OCI-LY1 (cell line): ENCODE measurements around the gene RAB11FIP3.
"Not testable (repeated sequence)": the region's sequence is repeated elsewhere in the genome, so short reads cannot be mapped to it uniquely, and the experiment has no call there.

Source experiments
- H2AFZ ChIP-seq: fragments of 200-600 bp; sonication (generic), shearing (Covaris generic); 2 replicates; pipeline ENCODE4 v1.6.0; 2014; ENCODE audit warnings: antibody characterized with exemption, mild to moderate bottlenecking, low read length
- H3F3A ChIP-seq: fragments of 200-600 bp; sonication (generic), shearing (Covaris generic); 2 replicates; pipeline ENCODE4 v1.6.0; 2014; ENCODE audit warnings: mild to moderate bottlenecking, antibody characterized with exemption, low read length, moderate library complexity; ENCODE audit not compliant: insufficient read depth
- H3K27ac ChIP-seq: fragments of 200-600 bp; sonication (generic); 2 replicates; pipeline ENCODE4 v1.5.1; 2014; ENCODE audit warnings: low read length, mixed run types, mild to moderate bottlenecking, low read depth; ENCODE audit not compliant: poor library complexity, severe bottlenecking
- H3K27me3 ChIP-seq: fragments of 200-600 bp; sonication (generic); 2 replicates; pipeline ENCODE4 v1.6.0; 2014; ENCODE audit warnings: antibody characterized with exemption, mild to moderate bottlenecking, low read length, moderate library complexity; ENCODE audit not compliant: insufficient read depth
- H3K36me3 ChIP-seq: fragments of 200-600 bp; sonication (generic); 2 replicates; pipeline ENCODE4 v1.6.1; 2014; ENCODE audit warnings: mild to moderate bottlenecking, antibody characterized with exemption, low read length, moderate library complexity, mixed read lengths; ENCODE audit not compliant: insufficient read depth
- H3K4me1 ChIP-seq: fragments of 200-600 bp; sonication (generic); 2 replicates; pipeline ENCODE4 v1.5.1; 2014; ENCODE audit warnings: mild to moderate bottlenecking, low read length, moderate library complexity; ENCODE audit not compliant: insufficient read depth, severe bottlenecking
- H3K4me2 ChIP-seq: fragments of 200-600 bp; sonication (generic), shearing (Covaris generic); 2 replicates; pipeline ENCODE4 v1.6.1; 2014; ENCODE audit warnings: low read length
- H3K4me3 ChIP-seq: fragments of 200-600 bp; sonication (generic); 2 replicates; pipeline ENCODE4 v1.5.1; 2014; ENCODE audit warnings: low read length, low read depth, mild to moderate bottlenecking, mixed read lengths; ENCODE audit not compliant: poor library complexity, severe bottlenecking
- H3K79me2 ChIP-seq: fragments of 200-600 bp; shearing (Covaris generic); 2 replicates; pipeline ENCODE4 v1.6.1; 2016; ENCODE audit warnings: mixed run types, low read length, mixed read lengths; ENCODE audit not compliant: insufficient read depth
- H3K9ac ChIP-seq: fragments of 200-600 bp; sonication (generic), shearing (Covaris generic); 2 replicates; pipeline ENCODE4 v1.6.1; 2014; ENCODE audit warnings: mild to moderate bottlenecking, low read length, mixed read lengths
- H3K9me2 ChIP-seq: fragments of 200-600 bp; sonication (generic), shearing (Covaris generic); 2 replicates; pipeline ENCODE4 v1.6.1; 2014; ENCODE audit warnings: low read depth, mild to moderate bottlenecking, low read length, mixed read lengths
- H3K9me3 ChIP-seq: fragments of 200-600 bp; shearing (Covaris generic); 2 replicates; pipeline ENCODE4 v1.6.1; 2014; ENCODE audit warnings: low read length, mixed read lengths
- H4K20me1 ChIP-seq: fragments of 200-600 bp; sonication (generic), shearing (Covaris generic); 2 replicates; pipeline ENCODE4 v1.6.0; 2016; ENCODE audit warnings: mild to moderate bottlenecking, low read length; ENCODE audit not compliant: insufficient read depth
- CTCF ChIP-seq: fragments of 200-600 bp; sonication (generic), shearing (Covaris generic); IDR thresholded peaks from 2 replicates; pipeline ENCODE4 v1.5.1; 2017; ENCODE audit warnings: mild to moderate bottlenecking, antibody characterized with exemption, low read length, moderate library complexity, mixed read lengths
- EZH2 ChIP-seq: fragments of 200-600 bp; sonication (generic), shearing (Covaris generic); IDR thresholded peaks from 2 replicates; pipeline ENCODE4 v1.8.0; 2017; ENCODE audit warnings: borderline replicate concordance, mixed run types, mild to moderate bottlenecking, antibody characterized with exemption, low read length, moderate library complexity, mixed read lengths

Gene RAB11FIP3

GRCh38 chr16:490768-491167 lies 65.3 kb downstream of the RAB11FIP3 start:
- Histone ChIP-seq H3K27me3 (no peaks in the 10 kb centered on the region), H4K20me1 (no peaks in the 10 kb centered on the region), H3K9me2 (no peaks in the 10 kb centered on the region), H3K9me3 (no peaks in the 10 kb centered on the region), H3K79me2 (no peaks in the 10 kb centered on the region), H3K4me2 (no peak overlapping the region), H3K36me3 (no peaks in the 10 kb centered on the region; the same call in 1 of the 2 replicates), H3K4me3 (no peak overlapping the region), H3F3A (no peaks in the 10 kb centered on the region), H3K9ac (no peak overlapping the region), H3K27ac (no peak overlapping the region), H3K4me1 (no peaks in the 10 kb centered on the region), H2AFZ (no peak overlapping the region)
- TF ChIP-seq CTCF = no peak
- TF ChIP-seq EZH2 = no peak

GRCh38 chr16:491220-491919 lies 65.9 kb downstream of the RAB11FIP3 start:
- Histone ChIP-seq H3K9me2 (no peaks in the 10 kb centered on the region), H3K9ac (no peak overlapping the region), H3K9me3 (no peaks in the 10 kb centered on the region), H2AFZ (no peak overlapping the region), H3K4me2 (no peak overlapping the region), H3K27ac (no peak overlapping the region), H3K36me3 (no peaks in the 10 kb centered on the region; the same call in 1 of the 2 replicates), H3K79me2 (no peaks in the 10 kb centered on the region), H3K27me3 (no peaks in the 10 kb centered on the region), H3K4me3 (no peak overlapping the region), H3K4me1 (no peaks in the 10 kb centered on the region), H3F3A (no peaks in the 10 kb centered on the region), H4K20me1 (no peaks in the 10 kb centered on the region)
- TF ChIP-seq CTCF = no peak
- TF ChIP-seq EZH2 = no peak

- no peaks in the 10 kb centered on the region for H4K20me1 ChIP-seq
- no peak overlapping the region for H3K9ac ChIP-seq
- H3K4me2 ChIP-seq = no peak overlapping the region
- no peaks in the 10 kb centered on the region; the same call in 1 of the 2 replicates for H3K36me3 ChIP-seq
- no peaks in the 10 kb centered on the region for H3K79me2 ChIP-seq
- no peak overlapping the region for H2AFZ ChIP-seq
- no peaks in the 10 kb centered on the region for H3K4me1 ChIP-seq
- no peak overlapping the region for H3K4me3 ChIP-seq
- H3K27ac ChIP-seq = no peak overlapping the region
- H3K9me3 ChIP-seq = no peaks in the 10 kb centered on the region
- H3F3A ChIP-seq = no peaks in the 10 kb centered on the region
- no peaks in the 10 kb centered on the region for H3K9me2 ChIP-seq
- H3K27me3 ChIP-seq = no peaks in the 10 kb centered on the region
- no peak for TF ChIP-seq CTCF
- no peak for TF ChIP-seq EZH2
Measured at GRCh38 chr16:492211-492875, 66.9 kb downstream of the RAB11FIP3 start.

GRCh38 chr16:494676-495075 lies 69.2 kb downstream of the RAB11FIP3 start:
- H3K4me2 ChIP-seq, H3K36me3 ChIP-seq, H3K9me2 ChIP-seq, H3K4me3 ChIP-seq, H3K27me3 ChIP-seq, H4K20me1 ChIP-seq, H2AFZ ChIP-seq, H3F3A ChIP-seq, H3K4me1 ChIP-seq, H3K9me3 ChIP-seq, H3K9ac ChIP-seq, H3K27ac ChIP-seq, H3K79me2 ChIP-seq: not testable (repeated sequence)
